Stimulated activated CD4-positive, alpha-beta T cell treated with anti-CD3 and anti-CD28 coated beads, TNF-alpha, amount 100 ng/mL, for 4 hours (primary cell): Measurements from ENCODE around the gene SOX6.

ENCODE experiments used
- DNase-seq, 3 experiments: peaks; one replicate each; pipeline ENCODE4 v3.0.0-alpha.2; 2020; ENCODE audit warnings: low read depth in 3 of 3

Gene SOX6

DNA sequence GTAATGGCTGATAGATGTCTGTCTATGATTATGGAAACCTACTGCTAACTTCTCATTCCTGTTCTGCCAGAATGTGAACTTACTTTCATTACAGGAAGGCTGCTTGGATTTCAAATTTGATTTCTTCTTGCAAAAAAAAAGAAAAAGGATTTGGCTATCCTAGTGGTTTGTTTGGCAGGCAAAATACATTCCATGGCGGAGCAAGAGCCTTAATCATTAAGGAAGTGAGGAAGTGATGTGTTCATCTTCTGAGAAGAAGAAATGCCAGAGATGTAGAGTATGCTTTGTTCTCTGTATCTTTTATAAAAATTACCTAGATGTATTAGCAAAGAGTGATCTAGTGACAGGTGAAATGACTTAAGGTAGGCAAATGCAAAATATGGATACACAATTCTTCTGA, 356.3 kb downstream of the SOX6 start:
- no peak for DNase-seq

DNA sequence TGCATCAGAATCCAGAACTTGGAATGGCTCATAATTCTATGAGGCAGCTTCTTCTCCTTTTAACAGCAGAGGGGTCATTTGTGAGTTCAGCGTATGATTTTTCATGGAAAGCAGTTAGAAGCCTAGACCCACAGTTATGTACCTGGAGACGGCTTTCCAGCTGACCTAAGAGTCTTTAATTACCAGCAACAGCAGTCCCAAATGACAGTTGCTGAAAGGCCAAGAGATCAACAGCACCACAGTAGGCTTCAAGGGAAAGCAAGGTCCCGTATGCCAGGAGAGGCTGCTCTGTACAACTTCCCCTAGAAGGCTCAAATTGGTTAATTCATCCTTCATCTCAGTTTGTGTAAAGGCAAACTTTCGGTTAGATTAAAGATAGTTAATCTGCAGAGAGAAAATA, 363.0 kb downstream of the SOX6 start:
- DNase-seq, result no peak

DNA sequence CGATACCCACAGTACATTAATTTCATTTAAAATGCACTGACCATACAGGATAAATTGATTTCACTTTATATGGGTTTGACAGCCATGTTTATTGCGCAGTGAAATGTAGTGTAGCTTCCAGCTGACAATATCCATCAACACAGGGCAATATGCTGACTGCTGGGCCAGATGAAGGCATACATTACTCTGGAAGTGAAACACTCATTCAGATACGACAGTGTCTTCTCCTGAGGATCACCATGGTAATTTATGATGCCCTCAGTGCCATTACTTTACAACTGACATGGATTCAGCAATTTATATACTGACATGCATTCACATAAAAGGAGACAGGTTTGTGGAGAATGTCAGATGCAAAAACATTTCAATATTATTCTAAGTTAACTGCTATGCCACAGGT, 365.1 kb downstream of the SOX6 start:
- no peak for DNase-seq

DNA sequence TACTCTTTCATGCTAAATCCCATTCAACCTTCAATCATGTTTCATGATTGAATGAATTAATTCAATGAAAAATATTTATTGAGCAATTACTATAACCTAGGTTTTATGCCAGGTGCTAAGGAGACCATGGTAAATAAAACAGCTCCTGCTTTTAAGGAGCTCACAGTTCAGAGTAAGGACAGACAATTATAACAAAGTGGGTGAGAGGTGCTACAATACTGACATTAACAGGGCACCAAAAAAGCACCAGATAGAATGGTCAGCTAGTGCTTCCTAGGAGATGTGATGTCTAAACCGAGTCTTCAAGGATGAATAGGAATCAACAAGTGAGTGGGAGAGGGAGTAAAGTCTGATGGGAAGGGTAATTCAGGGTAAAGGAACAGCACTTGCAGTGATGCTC, 366.7 kb downstream of the SOX6 start:
- DNase-seq, result no peak

DNA sequence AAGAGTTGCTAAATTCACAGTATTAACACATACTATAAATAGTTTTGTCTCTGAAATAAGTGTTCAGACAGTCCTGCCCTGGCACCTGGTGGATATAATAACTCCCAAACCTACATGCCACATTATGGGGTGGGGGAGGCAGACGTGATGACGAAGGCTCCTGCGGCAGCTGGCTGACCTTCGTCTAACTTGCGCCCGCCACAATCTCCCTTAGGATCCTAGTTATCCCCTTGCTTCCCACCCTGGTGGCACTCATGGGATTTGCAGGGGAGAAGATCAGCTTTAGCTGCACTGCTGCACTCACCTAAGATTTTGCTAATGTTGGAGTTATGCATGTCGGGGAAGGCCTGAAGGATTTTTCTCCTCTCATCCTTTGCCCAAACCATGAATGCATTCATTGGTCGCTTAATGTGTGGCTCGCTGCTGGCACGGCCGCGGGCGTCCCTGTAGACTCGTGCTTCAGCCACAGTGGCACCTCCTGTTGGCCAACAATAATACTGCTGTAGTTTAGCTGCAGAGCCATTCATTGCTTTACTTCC, 367.6 kb downstream of the SOX6 start:
- no peak for DNase-seq

DNA sequence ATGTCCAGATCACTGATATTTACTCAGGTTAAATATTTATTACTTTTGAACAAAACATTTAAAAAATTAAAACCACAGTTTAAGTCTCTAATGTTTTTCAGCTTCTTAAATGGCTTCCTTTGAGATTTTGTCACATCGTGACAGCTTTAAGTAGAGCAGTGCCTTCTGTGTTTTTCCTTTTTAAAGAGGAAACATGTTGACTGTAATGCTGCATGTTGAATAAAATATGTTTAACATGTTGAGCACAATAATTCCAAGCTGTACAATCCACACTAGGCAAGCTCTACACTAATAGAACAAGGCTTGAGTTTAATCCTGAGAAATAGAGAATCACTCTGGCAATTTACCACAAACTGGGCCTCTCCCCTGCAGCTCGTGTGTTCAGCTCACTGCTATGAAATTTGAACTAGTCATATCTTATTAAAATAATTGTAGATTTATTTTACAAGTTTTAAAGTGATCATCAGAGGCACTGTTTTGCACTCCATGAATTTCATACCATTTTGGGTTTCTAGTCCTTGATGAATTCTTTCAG, 368.3 kb downstream of the SOX6 start:
- no peak for DNase-seq

DNA sequence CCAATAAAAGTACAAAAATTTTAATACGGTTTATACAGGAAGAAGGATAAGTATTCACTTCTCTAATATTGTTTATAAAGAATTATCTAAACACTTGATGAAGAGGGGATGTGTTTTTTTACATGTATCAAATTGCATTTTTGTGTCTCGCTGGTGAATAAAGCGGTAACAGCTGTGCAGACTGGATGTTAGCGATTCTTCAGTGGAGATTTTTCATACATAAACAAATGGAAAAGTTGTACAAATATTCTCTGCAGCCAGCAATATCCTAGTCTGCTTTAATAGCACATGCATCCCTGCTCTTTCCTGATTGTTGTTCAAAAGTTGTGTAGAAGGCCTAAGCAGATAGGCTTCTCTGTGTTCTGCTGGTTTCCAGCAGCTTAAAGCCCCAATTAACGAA, 369.3 kb downstream of the SOX6 start:
- no peak for DNase-seq

DNA sequence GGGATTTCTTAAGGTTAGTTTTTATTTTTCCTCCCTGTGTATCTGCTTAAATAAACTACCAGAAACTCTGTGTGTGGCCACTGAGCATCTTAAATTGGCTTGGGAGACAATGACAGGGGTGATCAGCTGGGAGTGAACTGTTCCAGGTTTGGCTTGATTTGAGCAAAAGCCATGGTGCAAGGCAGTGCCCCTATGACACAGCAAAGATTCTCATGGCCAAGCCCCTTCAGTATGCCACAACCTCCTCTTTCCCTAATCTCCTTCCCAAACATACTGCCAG, 370.5 kb downstream of the SOX6 start:
- DNase-seq, result no peak

DNA sequence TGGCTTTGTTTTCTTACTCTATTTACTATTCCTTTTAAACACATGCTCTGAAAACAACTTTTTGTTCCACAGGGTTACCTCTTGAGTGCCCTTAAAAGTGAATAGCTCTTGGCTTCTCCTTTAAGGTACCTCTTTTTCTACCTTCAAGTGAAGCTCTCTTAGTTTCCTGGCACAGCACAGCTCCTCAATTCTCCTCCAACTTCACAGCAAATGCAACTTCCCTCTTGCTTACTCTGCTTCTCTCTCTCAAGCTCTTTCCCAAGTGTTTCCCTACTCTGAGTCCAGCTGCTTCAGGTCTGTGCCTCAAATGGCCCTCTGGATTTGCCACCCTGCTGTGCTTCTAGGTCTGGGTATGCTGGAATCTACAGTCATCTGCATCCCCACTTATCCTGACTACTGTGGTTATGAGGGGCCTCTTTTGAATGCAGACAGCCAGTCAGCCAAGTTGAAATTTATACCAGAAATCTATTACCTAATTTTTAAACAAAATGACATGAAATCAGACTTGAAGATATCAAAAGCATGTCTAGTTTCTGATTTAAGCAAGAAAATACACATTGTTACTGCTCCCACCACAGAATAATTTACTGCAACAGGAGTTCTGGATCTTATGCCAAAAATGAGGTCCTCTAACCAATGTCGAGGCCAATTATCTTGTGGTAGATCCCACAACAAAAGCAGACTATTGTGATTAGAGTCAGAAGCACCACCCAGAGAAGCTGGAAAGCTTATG, 371.1 kb downstream of the SOX6 start:
- DNase-seq, result no peak

DNA sequence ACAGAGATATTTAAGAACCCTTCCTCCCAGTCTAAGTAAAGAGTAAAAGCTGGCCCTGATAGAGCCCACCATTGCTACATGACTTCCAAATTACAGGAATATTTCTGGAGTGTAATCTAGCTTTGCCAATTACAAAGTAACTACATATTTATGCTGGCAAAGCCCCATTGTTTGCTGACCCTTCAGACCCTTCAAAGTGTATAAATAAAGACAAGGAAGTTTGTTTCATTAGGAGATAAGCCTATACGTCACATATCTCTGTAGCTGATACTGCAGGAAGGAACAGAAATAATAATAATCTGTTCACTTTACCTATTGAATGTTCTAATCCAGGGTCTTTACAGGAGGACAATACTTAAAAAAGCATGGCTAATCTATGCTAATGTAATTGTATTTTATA, 375.1 kb downstream of the SOX6 start:
- no peak for DNase-seq

DNA sequence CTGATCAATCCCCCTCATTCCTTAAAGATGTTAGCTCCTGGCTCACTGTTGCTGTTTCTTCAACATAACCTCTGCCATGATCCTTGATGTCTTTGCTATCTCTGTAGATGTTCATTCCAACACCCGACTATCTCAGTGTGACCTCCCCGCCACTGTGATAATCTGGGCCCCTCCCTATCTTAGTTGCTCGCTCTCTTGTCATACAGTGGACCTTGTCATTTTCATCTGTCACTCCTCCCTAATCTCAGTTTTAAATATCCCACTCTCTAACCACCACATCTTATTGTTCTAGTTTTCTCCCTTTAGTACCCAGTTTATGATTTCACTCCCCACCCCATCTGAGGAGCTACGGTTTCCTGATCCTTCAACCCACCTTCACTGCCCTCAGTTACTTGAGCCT, 379.2 kb downstream of the SOX6 start:
- DNase-seq, result no peak

DNA sequence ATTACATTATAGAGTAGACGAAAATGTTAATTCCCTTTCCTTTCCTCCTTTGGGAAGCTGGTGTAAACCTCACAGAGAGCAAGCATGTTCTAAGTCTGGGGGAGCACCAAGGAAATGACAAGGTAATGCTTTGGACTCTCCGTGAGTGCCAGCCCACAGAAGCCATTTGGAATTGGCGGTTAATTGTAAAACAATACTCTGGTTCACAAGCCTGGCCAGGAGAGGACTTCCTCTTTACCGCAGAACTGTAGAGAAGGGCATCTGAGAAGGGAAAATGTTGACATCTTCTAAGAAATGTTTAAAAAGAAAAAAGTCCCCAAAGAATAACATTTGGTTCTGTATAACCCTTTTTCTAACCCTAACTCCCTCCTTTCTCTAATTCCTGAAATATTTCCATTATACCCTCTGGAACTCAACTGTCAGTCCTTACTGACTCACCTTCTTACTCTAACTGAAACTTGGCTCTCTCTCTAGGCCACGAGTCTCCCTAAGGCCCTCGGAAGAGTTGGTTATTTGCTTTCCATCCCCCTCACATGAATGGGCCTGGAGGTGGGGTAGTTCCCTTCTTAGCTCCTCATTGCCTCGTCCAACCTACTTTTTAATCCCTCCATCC, 379.8 kb downstream of the SOX6 start:
- DNase-seq, result no peak

DNA sequence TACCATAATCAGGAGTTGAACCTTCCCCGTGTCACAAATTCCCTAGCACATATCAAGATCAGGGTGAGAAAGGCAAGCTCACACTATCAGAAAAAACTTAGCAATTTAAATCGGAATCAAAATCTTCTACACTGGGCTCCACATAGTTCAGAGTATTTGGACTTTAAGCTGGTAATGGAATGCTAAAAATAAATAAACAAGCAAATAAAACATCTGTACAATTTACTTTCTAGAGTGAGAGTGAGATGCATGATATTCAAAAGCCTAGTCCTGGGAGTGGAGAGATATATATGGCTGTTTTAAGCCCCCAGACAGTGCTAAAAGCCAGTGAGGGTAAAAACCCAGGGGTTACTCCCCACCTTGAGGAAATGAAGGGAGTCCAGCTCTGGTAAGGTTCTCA, 380.6 kb downstream of the SOX6 start:
- DNase-seq, result no peak

DNA sequence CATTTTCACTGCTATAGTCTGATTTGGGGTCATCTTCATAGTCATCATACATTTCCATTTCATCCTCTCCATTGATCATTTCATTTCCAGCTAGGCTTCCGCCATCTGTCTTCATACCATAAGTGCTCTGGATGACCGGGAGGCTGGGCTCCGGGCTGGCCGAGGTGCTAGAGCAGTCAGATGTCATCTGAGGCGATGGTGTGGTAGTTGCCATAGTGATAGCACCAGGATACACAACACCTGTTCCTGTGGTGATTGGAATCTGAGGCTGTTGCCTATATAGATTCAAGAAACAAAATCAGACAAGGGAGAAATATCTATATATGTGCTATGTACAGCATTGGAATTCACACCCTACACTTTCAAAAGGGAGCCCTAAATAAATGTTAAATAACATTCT, 383.5 kb downstream of the SOX6 start:
- no peak for DNase-seq

DNA sequence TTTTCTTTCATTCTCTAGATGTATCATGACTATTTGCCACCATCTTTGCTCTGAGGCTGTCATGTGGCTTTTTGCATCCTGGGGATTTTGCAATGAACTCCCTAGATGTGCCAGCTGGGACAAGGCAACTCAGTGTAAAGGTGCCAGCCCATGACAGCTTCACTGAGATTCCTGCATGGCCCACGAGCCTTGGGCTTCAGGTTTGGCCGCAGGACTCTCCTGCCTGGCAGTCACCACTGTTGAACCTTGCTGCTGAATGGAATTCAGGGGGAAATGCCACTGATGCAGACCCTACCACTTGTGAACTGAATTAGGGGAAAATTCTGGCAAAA, 385.2 kb downstream of the SOX6 start:
- no peak for DNase-seq

DNA sequence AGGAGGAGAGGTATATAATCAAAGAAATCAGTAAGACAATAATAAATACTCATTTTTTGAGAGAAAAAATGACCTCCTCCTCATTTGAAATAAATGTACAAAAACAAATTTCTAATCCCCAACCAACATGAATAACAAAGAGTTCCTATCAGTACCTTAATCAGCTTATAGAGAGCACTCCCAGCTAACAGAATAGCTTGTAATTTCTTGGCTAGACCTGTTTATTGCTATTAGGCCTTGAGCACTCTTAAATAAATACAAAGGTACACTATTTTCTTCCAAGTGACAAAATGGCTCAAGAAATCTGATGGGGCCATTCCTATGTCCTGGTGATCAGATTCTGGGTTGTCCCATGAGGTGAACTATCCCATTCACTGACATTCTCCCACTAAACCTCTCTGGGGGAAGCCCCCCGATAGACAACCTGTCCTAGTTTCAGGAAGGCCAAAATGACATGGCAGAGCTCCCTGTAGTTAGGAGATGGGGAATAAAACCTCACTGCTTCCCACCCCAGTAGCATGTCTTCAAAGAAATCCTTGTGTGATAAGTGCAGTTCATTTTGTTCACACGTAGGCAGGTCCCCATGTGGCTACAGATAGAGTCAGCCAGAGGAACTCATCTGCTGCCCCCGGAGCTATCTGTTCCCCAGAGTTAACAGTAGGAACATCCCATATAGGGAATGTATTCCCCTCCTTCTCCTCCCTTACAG, 385.7 kb downstream of the SOX6 start:
- no peak for DNase-seq

DNA sequence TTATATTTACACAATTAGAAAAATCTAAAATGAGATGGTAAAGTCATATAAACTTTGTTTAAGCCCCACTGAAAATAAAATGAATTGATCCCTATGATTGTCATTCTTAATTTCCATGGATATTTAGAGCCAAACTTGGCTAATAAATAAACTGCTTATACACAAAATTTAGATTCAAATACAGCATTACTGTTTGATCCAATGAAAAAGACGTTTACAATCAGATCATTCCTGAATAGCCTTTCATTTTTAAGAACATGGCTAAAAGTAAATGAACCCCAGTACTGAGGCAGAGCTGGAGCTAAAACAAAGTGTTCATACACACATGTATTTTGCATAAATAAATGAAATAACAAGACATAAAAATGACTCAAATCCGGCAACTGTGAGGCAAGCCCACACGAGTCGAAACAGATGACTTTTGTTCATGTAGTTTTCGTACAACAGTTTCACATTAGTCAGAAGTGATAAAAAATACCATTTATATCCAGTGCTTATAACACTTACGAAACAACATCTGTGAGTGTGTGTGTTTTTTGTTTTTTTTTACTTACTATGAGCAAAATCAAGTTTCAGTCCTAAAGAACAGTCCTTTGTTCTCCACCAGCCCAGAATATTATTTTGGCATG, 386.5 kb downstream of the SOX6 start:
- DNase-seq, result no peak

DNA sequence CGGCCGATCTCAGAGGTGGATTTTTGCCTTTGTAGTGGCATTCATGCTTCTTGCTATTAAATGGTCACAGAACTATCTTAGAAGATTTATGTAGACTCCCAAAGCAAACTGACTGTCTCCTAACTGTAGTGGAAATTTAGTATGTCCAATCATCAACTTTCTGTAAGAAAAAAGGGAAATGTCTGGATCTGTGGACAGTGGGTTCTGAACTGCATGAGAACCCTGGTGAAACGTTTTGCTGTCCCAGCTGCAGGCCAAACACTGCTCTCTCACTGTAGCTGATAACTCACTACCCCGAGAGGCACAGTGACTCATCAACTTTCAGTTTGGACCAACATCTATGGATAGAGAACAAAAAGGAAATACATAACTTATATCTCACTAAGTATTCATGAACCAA, 387.1 kb downstream of the SOX6 start:
- DNase-seq, result no peak

DNA sequence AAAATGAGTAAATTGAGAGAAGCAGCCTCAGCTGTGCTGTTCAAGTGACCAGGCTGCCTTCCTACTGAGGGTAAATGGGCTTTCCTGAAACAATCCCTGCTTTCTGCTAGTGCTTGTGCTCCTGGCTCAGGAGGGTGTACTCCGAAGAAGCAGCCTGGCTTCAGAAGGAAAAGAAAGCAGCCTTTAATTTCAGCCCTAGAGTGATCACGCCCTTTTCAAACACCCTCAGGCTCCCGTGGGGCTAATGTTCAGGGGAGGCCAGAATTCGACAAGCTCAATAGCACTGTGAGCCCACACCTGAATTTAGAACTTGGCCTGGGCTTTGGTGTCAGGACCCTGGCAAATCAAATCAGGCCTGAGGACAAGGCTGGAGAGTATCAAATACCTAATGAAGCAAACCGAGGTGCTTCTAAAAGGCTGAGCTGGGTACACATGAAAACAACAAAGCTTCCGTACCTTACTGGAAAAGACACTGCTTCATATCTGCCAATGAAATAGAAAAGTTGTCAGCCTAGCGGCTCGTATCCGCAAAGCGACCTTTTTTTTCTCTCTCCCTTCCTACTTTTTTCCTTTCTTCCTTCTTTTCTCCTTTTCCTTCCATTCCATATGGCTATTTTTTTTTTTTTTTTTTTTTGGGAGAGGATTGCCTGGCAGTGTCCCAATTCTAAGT, 387.8 kb downstream of the SOX6 start:
- no peak for DNase-seq

DNA sequence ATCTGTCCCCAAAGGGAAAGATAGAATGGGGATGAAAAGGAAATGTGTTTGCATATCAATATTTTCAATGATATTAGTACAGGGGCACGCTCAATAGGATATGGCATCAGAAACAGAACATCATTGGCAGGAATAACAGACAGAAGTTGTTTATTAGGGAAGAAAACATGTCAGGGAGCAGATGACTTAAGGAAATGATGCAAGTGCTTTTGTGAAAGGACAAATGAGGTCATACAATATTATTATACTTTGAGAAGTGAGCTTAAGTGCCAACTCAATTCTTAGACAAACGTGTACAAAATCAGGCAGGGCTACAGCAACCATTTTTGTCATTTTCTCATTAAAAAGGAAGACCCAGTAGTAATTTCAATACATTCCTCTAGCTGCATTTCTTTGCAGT, 388.4 kb downstream of the SOX6 start:
- DNase-seq, result no peak

DNA sequence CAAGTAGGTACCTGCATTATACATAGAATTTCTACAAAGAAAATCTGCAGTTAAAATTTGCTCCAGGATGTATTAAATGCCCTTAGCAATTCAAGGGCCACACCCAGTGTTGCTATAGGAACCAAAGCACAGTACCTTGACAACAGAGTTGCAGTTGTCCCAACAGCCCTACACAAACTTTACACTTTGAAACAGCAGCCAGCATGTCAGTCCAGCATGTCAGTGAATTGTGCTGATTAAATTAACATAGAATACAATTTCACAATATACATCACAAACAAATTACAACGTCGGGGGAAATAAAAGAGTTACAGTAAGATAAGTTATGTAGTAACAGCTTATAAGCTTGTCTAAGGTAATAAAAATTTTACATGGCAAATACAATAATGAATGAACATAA, 389.2 kb downstream of the SOX6 start:
- DNase-seq, result no peak
